Measurements from ENCODE around the gene USP38. TPM values are rescaled to one million over a fixed set of nuclear protein-coding genes. Genes with fewer than 3 reads are reported as not detected.
"Not testable (repeated sequence)": the region's sequence is repeated elsewhere in the genome, so short reads cannot be mapped to it uniquely, and the experiment has no call there.

Gene USP38
- 10 to 100 TPM; 15.6 to 21.8 (median 20.4) TPM for polyA plus RNA-seq (ENCODE audit: insufficient read depth in 1 of 5, insufficient read length in 5 of 5, low replicate concordance in 1 of 5)
- long read RNA-seq, donor 1, full-length matches to known transcripts = 3 of 3 reads
- long read RNA-seq, donor 1, partial matches to known transcripts = 0 of 3 reads
- long read RNA-seq, donor 1, other reads (novel, unspliced or antisense) = 0 of 3 reads
- long read RNA-seq, donor 2, full-length matches to known transcripts = 5 of 5 reads
- long read RNA-seq, donor 2, partial matches to known transcripts = 0 of 5 reads
- long read RNA-seq, donor 2, other reads (novel, unspliced or antisense) = 0 of 5 reads
- long read RNA-seq, donor 3, full-length matches to known transcripts = 4 of 9 reads
- long read RNA-seq, donor 3, partial matches to known transcripts = 5 of 9 reads
- long read RNA-seq, donor 3, other reads (novel, unspliced or antisense) = 0 of 9 reads
- long read RNA-seq, donor 4, full-length matches to known transcripts = 1 of 1 reads
- long read RNA-seq, donor 4, partial matches to known transcripts = 0 of 1 reads
- long read RNA-seq, donor 4, other reads (novel, unspliced or antisense) = 0 of 1 reads
- long read RNA-seq, donor 5, full-length matches to known transcripts = 3 of 3 reads
- long read RNA-seq, donor 5, partial matches to known transcripts = 0 of 3 reads
- long read RNA-seq, donor 5, other reads (novel, unspliced or antisense) = 0 of 3 reads
- long read RNA-seq, donor 6, full-length matches to known transcripts = 6 of 6 reads
- long read RNA-seq, donor 6, partial matches to known transcripts = 0 of 6 reads
- long read RNA-seq, donor 6, other reads (novel, unspliced or antisense) = 0 of 6 reads
- long read RNA-seq, donor 7, full-length matches to known transcripts = 6 of 6 reads
- long read RNA-seq, donor 7, partial matches to known transcripts = 0 of 6 reads
- long read RNA-seq, donor 7, other reads (novel, unspliced or antisense) = 0 of 6 reads
- long read RNA-seq, donor 8, full-length matches to known transcripts = 3 of 3 reads
- long read RNA-seq, donor 8, partial matches to known transcripts = 0 of 3 reads
- long read RNA-seq, donor 8, other reads (novel, unspliced or antisense) = 0 of 3 reads

GRCh38 chr4:143184503-143185252 lies at the start of gene USP38:
USP38 (plus strand) TSS chr4:143184917; CDS start chr4:143185451, 534 bp downstream.
- DNase-seq = peak; percentile 87 to 88

GRCh38 chr4:143135358-143135757 lies 49.4 kb upstream of the USP38 start:
- no peak for DNase-seq

GRCh38 chr4:143140696-143141095 lies 44.0 kb upstream of the USP38 start:
- no peak for DNase-seq

GRCh38 chr4:143148521-143148920 lies 36.2 kb upstream of the USP38 start:
- no peak for DNase-seq

GRCh38 chr4:143156853-143157252 lies 27.9 kb upstream of the USP38 start:
- no peak for DNase-seq

- DNase-seq = no peak
Observed at GRCh38 chr4:143163614-143164013, 21.1 kb upstream of the USP38 start.

- DNase-seq = not testable (repeated sequence)
Observed at GRCh38 chr4:143166722-143167121, 18.0 kb upstream of the USP38 start.

GRCh38 chr4:143178923-143179322 lies 5.8 kb upstream of the USP38 start:
- no peak for DNase-seq

GRCh38 chr4:143183513-143184216 lies 1.1 kb upstream of the USP38 start:
- no peak for DNase-seq

- no peak for DNase-seq
Observed at GRCh38 chr4:143184217-143184502, 557 bp upstream of the USP38 start.

GRCh38 chr4:143185253-143186107 lies 763 bp downstream of the USP38 start:
- no peak for DNase-seq

- no peak for DNase-seq
Observed at GRCh38 chr4:143186212-143186611, 1.5 kb downstream of the USP38 start.

- no peak for DNase-seq
Observed at GRCh38 chr4:143186649-143187048, 1.9 kb downstream of the USP38 start.

GRCh38 chr4:143188136-143189088 lies 3.7 kb downstream of the USP38 start:
- DNase-seq = no peak

- DNase-seq = no peak
Observed at GRCh38 chr4:143189528-143189927, 4.8 kb downstream of the USP38 start.

GRCh38 chr4:143195581-143195980 lies 10.9 kb downstream of the USP38 start:
- DNase-seq = no peak

- no peak for DNase-seq
Observed at GRCh38 chr4:143196323-143196722, 11.6 kb downstream of the USP38 start.

- no peak for DNase-seq
Observed at GRCh38 chr4:143199503-143199902, 14.8 kb downstream of the USP38 start.

- DNase-seq = no peak
Observed at GRCh38 chr4:143202824-143203223, 18.1 kb downstream of the USP38 start.

Data from right lung (tissue), 10 donors.